ENCODE data around the gene ACOXL.

DNA sequence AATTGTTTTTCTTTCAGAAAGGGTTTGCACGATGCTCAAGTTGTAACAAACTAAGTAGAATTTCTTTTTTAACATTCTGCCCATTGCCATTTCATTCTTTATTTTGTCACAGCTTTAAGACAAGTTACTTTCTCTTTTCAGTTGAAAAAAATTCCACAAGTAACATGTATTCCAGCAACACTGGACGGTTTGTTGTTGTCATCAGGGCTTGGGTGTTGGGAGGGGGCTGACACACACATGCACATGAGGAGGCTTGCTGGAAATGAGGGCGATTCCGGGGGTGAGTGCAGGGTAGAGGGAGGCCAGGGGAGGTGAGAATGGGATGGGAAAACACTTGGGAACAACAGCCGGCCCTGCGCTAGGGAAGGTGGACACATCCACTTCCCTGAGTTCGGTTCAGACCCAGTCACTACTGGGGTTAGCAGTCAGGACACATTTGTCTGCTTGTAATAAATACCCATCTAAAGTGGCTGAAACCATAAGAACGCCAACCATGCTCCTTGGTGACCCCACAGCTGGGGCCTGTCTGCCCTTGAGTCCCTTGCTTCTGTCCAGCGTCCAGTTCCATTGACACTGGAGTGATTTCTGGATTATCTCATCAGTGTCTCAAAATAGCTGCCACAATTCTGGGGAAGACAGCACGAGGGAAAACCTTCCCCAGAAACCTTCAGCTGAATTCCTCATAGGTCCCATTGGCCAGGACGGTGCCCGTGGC lies 246.5 kb downstream of the ACOXL start:
- TF ChIP-seq, protein P1, sequence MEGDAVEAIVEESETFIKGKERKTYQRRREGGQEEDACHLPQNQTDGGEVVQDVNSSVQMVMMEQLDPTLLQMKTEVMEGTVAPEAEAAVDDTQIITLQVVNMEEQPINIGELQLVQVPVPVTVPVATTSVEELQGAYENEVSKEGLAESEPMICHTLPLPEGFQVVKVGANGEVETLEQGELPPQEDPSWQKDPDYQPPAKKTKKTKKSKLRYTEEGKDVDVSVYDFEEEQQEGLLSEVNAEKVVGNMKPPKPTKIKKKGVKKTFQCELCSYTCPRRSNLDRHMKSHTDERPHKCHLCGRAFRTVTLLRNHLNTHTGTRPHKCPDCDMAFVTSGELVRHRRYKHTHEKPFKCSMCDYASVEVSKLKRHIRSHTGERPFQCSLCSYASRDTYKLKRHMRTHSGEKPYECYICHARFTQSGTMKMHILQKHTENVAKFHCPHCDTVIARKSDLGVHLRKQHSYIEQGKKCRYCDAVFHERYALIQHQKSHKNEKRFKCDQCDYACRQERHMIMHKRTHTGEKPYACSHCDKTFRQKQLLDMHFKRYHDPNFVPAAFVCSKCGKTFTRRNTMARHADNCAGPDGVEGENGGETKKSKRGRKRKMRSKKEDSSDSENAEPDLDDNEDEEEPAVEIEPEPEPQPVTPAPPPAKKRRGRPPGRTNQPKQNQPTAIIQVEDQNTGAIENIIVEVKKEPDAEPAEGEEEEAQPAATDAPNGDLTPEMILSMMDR (IDR thresholded peaks at IDR 0.05), result no peak
- no peak for TF ChIP-seq POLR2A (IDR thresholded peaks at IDR 0.05)
